Measurements from ENCODE around the gene ESPN.
A peak's percentile ranks its signal among the peaks of the same experiment; 100 is the strongest.

ESPN gene

GRCh38 chr1:6441586-6441985 is 17.0 kb downstream of the ESPN start:
- POLR2A ChIA-PET: no interaction called here
- Histone ChIP-seq H3K36me3 (ENCODE audit: control insufficient read depth in 2 of 2, insufficient read depth in 1 of 2, low read length in 2 of 2) (no peaks in the 10 kb centered on the region), H3K9me3 (ENCODE audit: control insufficient read depth, insufficient read depth, low read depth, low read length) (no peaks in the 10 kb centered on the region), H3K4me3 (ENCODE audit: low read depth, low read length) (no peak overlapping the region), H3K27ac (ENCODE audit: extremely low read depth, low read depth, low read length) (no peak overlapping the region), H3K4me1 (ENCODE audit: control insufficient read depth, insufficient read depth, low read length) (no peaks in the 10 kb centered on the region)
- TF ChIP-seq GLIS2 (tag by site-specific recombination; IDR thresholded peaks at IDR 0.05) (0 out of 2 replicates have a peak, but pooled peaks have one; percentile 9), ZNF133 (tag by site-specific recombination; IDR thresholded peaks at IDR 0.05) (no peak), MEIS1 (CRISPR knock-in tag; IDR thresholded peaks at IDR 0.05; ENCODE audit: borderline replicate concordance) (no peak)
- CTCF ChIA-PET: interaction anchor here (1.0 to 8.7 kb wide), 7 partner anchors 10 to 194 kb away, joined by 3 to 117 read pairs (median 4); partner anchors contain the start of gene HES2

GRCh38 chr1:6443339-6444115 is 19.0 kb downstream of the ESPN start:
- Histone ChIP-seq H3K9me3 (ENCODE audit: control insufficient read depth, insufficient read depth, low read depth, low read length) (no peaks in the 10 kb centered on the region), H3K4me1 (ENCODE audit: control insufficient read depth, insufficient read depth, low read length) (no peaks in the 10 kb centered on the region), H3K4me3 (ENCODE audit: low read depth, low read length) (no peak overlapping the region), H3K36me3 (ENCODE audit: control insufficient read depth in 2 of 2, insufficient read depth in 1 of 2, low read length in 2 of 2) (no peaks in the 10 kb centered on the region), H3K27ac (ENCODE audit: extremely low read depth, low read depth, low read length) (no peak overlapping the region)
- ChIA-PET POLR2A (no interaction called here), CTCF (interaction anchor here (0.6 to 8.7 kb wide), 4 partner anchors 23 to 769 kb away, joined by 3 to 117 read pairs (median 3); partner anchors contain the start of gene HES2)
- TF ChIP-seq ZBTB1 (tag by site-specific recombination; IDR thresholded peaks at IDR 0.05) (no peak), ZNF423 (tag by site-specific recombination; IDR thresholded peaks at IDR 0.05) (peak; percentile 81)

GRCh38 chr1:6444377-6444776 is 19.8 kb downstream of the ESPN start:
- H3K27ac ChIP-seq (ENCODE audit: extremely low read depth, low read depth, low read length): no peak overlapping the region
- no peaks in the 10 kb centered on the region for H3K4me1 ChIP-seq (ENCODE audit: control insufficient read depth, insufficient read depth, low read length)
- ChIA-PET CTCF (interaction anchor here (8.7 kb wide), 1 partner anchor 23 kb away, joined by 117 read pairs; the partner anchor contains the start of gene HES2), POLR2A (no interaction called here)
- H3K36me3 ChIP-seq (ENCODE audit: control insufficient read depth in 2 of 2, insufficient read depth in 1 of 2, low read length in 2 of 2): no peaks in the 10 kb centered on the region
- TF ChIP-seq SCRT1 (tag by site-specific recombination; IDR thresholded peaks at IDR 0.05; ENCODE audit: borderline replicate concordance) (no peak), ZNF362 (tag by site-specific recombination; IDR thresholded peaks at IDR 0.05) (no peak), ZNF223 (tag by site-specific recombination; IDR thresholded peaks at IDR 0.05) (no peak)
- H3K9me3 ChIP-seq (ENCODE audit: control insufficient read depth, insufficient read depth, low read depth, low read length): no peaks in the 10 kb centered on the region
- H3K4me3 ChIP-seq (ENCODE audit: low read depth, low read length): no peak overlapping the region

- ChIA-PET CTCF (no interaction called here), POLR2A (no interaction called here)
- Histone ChIP-seq H3K27ac (ENCODE audit: extremely low read depth, low read depth, low read length) (no peak overlapping the region), H3K4me1 (ENCODE audit: control insufficient read depth, insufficient read depth, low read length) (no peaks in the 10 kb centered on the region), H3K36me3 (ENCODE audit: control insufficient read depth in 2 of 2, insufficient read depth in 1 of 2, low read length in 2 of 2) (no peaks in the 10 kb centered on the region), H3K9me3 (ENCODE audit: control insufficient read depth, insufficient read depth, low read depth, low read length) (no peaks in the 10 kb centered on the region), H3K4me3 (ENCODE audit: low read depth, low read length) (no peak overlapping the region)
- no peak for TF ChIP-seq ZBTB17 (tag by site-specific recombination; IDR thresholded peaks at IDR 0.05)
- no peak for TF ChIP-seq ZNF280C (tag by site-specific recombination; IDR thresholded peaks at IDR 0.05)
- no peak for TF ChIP-seq ZNF202 (tag by site-specific recombination; IDR thresholded peaks at IDR 0.05; ENCODE audit: borderline replicate concordance)
- TF ChIP-seq SALL2 (tag by site-specific recombination; IDR thresholded peaks at IDR 0.05; ENCODE audit: borderline replicate concordance): no peak
- TF ChIP-seq ZFHX2 (tag by site-specific recombination; conservative IDR thresholded peaks at IDR 0.05): no peak
- TF ChIP-seq TSHZ1 (tag by site-specific recombination; IDR thresholded peaks at IDR 0.05; ENCODE audit: borderline replicate concordance): no peak
- TF ChIP-seq GFI1B (tag by site-specific recombination; IDR thresholded peaks at IDR 0.05): no peak
- no peak for TF ChIP-seq ZNF629 (tag by site-specific recombination; IDR thresholded peaks at IDR 0.05)
- TF ChIP-seq ZNF341 (tag by site-specific recombination; IDR thresholded peaks at IDR 0.05; ENCODE audit: low read depth): no peak
- TF ChIP-seq ZNF639 (tag by site-specific recombination; IDR thresholded peaks at IDR 0.05): no peak
These were observed 20.6 kb downstream of the ESPN start for GRCh38 chr1:6445062-6445763.
